Epidermal melanocyte (primary cell): ENCODE results near the gene DGKH.
"Not testable (repeated sequence)": the region's sequence is repeated elsewhere in the genome, so short reads cannot be mapped to it uniquely, and the experiment has no call there.

Experiments
- DNase-seq: peaks from one replicate; pipeline ENCODE4 v3.0.0; 2011; ENCODE audit warnings: low spot score; ENCODE audit not compliant: insufficient read length

DGKH gene

DNA sequence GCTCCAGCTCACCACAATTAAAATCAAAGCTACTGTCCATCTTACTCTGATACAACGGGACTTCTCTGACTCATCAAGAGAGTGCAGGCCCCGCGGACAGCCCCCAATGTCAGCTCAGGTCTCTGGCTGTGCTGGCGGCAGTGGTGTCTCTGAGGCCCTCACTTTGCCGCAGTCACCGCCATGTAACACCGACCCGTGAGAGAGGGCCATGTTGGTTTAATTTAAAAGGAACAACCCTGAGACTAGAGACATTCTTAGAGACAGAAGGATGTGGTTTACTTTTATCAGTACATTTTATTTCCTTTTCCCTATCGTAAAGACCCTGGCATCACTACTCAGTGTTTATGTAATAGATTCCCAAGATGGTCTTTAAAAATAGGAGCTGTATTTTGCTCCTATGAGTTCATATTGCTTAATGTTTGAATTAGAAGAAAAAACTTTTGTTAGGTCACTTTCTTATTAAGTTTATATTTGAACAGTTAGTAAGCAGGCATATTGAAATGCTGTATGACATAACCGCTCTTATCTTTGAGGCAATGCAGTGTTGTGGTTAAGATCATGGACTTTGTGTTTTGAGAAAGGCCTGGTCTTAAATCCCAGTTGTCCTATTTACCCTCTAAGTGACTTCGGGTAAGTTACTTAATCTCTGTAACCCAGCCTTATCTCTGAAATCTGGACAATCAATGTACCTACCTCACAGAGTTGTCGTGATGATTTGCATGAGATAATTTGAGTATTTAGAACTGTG, 23.4 kb downstream of the DGKH start:
- DNase-seq: no peak

DNA sequence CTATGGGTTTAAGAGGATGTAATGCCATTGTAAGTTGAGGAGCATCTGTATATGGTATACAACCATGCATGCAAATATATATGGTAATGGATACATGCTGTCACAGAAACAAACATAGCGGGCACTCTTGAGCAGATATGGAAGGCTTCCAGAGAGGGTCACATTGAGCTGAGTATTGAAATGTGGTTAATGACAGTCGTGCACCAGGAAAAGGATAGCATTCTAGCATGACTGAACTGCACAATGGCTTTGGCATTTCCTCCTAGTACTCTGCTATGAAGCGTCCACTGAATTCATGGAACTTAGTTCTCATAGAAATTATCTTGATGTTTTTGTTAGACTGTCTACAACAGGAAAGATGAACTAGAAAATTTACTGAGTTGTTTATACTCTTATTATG, 25.2 kb downstream of the DGKH start:
- no peak for DNase-seq

DNA sequence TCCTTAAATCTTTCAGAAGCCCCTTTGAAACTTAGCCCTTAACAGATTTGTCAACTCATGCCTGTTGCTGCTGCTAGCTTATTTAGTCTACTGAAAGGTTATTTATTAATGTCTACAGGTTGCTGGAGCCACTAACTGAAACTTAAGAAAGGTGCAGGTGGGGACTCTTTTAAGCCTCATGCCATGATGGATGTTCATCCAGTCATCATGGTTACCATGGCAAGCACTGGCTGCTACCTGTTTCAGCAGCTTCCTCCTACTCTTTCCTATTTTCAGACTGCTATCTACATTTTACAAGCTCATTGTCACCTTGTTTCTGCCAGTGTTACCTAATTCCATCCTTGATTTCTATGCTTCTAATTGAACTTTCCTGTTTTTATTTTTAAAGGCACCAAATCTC, 27.1 kb downstream of the DGKH start:
- no peak for DNase-seq

DNA sequence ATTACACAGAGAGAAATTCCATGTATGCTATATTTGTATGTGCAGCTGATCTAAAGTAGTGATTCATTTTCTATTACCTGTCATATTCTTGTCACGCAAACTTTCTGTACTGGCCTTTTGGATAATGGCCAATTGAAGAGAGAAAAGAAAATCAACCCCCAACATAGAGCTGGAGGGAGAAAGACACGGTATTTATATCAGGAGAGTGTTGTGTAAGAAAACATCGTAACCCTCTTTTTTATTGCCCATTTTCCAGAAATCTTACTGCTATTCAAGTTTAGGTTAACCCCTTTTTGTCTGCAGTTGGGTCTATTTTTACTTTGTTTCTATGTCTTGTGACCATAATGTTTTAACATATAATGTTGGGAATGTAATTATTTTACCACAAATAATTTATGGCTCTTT, 27.9 kb downstream of the DGKH start:
- DNase-seq: no peak

DNA sequence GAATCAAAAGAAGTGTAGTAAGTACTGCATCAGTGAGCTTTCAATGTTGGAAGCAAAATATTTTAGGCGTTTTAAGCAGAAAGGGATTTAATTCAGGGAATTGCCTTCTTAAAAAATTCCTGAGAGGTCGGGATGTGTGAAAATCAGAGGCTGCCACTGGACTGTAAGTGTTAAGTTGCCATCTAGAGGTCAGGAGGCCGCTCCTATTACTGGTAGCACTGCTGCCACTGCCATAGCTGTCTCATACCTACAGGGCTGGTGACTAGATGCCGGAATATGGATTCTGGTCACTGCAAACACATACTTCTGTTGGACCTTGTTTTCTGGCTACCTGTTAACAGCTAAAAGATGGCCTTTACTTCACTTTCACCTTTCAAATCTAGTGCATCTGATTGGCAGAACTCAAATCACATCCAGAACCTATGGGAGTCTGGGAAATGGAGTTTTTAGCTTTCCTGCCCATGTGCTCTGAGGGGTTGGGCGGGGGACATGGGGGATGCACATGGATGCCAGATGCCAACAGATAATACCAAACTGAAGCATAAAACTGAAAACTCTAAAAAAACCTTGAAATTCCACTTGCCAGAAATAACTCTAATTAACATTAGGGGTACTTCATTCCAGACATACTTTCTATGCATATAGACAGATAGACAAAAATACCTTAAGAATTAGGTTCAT, 29.8 kb downstream of the DGKH start:
- no peak for DNase-seq

DNA sequence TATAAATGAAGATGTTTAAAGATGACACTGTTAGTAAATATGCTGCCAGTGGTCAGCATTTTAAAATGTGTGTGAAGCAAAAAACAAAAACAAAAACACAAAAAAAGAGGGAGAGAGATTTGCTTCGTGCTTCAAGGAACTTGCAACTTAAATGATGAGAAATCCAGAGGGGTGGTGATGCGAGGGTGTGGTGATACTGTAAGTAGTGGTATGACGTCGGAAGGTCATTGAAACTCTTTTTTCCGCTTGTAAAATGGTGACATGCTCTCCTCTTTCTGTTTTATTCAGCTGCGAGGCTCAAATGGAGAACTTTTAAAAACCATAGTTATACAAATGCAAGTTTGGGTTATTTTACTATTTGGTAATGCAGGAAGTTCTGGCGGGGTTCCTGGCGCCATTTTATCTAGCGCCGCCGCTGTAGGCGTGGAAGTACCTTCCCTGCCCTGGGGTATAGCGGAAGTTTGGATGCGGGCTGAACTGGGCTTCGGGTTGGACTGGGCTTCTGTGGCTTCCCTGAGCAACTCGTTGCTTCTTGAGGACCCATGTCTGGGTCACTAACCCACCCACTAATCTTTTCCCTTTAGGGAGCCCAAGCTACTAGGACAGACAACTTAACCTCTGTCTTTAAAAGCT, 34.8 kb downstream of the DGKH start:
- DNase-seq: no peak

DNA sequence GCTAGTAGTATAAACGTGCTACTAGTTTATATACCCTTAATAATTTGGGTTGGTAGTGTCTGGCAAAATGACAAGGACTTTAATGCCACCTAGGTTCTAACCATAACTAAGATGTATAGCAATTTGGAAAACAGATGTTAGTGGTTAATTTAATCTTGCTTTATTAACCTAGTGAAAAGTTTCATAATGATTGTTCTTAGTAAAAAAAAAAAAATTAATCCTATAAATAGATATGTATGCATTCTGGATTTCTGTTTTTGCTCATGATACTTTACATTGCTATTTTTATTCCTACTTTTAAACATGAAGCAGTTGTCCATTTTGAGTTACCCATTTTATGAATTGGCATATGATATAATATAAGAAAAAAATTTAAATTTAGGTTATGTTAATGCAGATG, 36.3 kb downstream of the DGKH start:
- DNase-seq: no peak

DNA sequence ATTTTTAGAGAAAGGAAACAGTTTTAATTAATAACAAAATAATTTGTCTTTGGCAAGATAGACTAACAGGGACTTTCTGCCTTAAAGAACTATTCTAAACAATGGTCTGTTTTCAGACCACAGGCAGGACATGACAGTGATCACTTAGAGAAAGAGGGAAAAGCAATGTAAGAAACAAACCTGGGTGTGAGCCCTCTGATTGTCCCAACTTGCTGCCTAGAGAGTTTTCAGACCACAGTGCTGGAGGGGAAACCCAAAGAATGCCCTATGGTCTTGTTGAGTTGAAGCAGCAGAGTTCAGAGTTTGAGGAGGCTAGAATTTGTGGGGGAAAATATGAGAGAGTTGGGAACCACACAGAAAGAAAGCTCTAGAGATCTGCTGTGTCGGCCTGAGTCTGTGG, 38.1 kb downstream of the DGKH start:
- no peak for DNase-seq

DNA sequence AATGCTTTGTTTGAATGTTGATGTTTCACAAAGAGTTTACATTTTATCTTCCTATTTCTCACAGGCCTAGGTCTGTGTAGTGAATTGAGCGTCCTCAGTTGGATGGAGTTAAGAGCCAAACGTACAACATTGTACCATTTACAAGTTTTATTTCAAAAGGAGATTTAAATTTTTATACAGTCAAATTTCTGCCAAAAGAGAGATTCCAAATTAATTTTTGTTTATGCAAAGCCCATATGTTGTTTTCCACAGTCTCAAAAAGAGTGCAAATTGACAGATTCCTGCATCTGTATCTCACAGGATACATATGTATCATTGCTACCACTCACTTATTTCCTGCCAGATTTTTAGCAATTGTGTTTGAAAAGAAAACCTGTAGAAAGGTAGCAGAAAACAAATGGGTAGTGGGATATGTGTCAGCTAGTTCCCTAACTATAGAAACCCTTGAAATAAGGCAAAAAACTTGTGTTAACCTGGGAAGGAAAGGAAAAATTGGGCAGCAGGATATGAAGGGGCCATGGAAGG, 46.1 kb downstream of the DGKH start:
- no peak for DNase-seq

DNA sequence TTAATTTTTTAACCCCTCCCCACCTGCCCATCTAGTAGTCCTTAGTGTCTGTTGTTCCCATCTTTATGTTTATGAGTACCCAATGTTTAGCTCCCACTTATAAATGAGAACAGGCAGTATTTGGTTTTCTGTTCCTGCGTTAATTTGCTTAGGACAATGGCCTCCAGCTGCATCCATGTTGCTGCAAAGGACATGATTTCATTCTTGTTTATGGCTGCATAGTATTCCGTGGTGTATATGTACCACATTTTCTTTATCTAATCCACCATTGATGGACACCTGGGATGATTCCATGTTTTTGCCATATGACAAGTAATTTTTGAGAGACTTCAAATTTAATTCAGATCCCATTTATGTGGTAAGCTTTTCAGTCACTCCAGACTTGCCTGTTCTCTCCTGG, 47.8 kb downstream of the DGKH start:
- not testable (repeated sequence) for DNase-seq

DNA sequence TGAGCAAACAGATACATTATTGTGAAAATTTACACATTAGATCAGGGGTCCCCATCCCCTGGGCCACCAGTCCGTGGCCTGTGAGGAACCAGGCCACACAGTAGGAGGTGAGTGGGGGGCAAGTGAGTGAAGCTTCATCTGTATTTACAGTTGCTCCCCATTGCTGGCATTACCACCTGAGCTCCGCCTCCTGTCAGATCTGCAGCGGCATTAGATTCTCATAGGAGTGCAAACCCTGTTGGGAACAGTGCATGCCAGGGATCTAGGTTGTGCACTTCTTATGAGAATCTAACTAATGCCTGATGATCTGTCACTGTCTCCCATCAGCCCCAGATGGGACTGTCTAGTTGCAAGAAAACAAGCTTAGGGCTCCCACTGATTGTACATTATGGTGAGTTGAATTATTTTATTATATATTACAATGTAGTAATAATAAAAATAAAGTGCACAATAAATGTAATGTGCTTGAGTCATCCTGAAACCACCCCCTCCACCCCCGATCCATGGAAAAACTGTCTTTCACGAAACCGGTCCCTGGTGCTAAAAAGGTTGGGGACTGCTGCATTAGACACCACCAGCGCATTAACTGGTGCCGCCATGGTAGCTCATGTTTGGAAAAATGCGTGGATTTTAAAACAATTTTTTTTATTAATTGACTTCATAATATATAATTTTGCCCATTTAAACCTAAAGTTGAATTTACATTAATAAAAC, 51.7 kb downstream of the DGKH start:
- DNase-seq: no peak

DNA sequence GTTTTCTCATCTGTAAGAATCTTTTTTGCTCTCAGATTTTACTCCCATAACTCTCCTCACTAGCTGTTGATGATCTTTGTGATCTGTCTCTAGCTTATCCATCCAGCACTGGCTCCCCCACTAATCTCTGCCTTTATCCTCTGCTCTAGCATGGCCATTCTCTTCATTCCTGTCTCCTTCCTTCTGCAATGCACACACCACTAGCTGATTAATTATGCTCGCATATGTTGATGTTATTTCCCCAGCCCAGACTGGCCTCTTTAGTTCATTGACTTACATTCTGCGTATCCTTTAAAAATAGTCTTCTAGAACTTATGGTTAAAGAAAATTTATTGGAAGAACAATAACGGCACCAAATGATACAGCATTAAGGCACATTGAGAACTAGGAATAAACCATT, 52.5 kb downstream of the DGKH start:
- no peak for DNase-seq

DNA sequence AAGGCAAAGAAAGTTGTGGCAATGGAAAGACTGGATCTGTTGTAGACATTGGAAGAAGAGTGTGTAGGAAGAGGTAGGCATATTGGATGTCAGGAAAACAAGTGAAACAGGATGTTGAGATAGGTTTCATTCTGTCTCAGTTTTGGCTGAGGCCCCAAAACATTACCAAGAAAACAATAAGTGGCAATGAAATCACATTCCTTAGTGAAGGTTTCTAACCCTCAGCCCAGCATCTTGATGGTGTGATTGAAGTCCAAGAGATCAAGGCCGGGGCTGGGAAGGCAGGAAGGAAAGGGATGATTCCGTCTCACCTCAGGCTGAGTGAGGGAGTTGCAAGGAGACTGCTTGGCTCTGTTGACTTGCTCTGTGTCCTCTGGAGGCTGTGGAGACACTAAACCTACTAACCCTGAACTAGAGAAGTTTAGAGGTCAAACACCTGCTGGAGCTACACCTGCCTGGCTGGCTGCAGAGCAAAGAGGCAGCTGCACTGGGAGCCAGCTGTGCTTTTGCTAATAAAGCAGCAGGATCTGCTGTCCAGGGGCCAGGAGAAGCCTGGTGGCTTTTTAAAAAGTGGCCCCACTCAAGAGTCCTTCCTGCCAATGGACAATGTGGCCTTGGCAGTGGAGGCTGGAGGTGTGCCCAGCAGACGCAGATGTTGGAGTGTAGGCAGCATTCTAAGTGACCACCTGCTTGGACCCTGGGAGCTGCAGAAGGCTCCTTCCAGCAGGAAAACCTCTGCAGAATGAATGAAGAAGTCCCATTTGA, 53.6 kb downstream of the DGKH start:
- no peak for DNase-seq

DNA sequence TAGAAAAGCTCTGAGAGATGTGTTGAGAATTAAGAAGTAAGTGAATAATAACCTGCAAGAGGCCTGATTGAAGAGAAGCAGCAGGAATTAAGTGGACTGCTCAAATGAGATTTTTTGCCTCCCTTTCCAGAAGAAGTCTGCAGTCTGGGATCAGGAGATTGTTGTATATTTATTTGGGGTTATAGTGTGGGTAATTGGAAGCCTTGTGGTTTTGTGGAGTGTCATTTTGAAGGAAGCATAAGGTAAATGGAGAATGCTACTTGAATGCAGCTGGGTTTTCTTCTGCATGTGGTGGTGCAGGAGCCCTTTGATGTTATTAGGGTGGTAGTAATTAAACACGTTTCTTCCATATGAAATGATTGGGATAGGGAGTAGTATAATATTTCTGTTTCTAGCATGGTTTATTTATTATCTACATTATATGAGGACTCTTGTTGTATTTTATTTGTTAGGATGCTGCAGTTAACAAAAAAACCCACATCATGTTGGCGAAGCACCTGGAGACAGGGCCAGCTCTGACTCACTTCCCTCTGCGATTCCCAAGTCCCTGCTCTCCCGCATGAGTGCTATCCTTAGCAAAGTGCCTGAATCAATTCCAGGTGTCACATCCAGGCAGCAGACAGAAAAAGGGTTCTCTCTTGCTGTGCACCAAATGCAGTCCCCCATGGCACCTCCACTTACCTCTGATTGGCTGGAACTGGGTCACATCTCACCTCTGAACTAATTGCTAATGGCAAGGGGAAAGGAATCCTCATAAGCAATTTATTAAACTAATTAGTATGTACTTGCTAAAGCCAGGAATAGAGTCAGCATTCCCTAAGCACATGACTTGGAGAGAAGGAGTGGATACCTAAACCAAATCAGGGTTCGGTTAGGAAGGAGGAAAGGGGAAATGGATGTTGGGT, 54.8 kb downstream of the DGKH start:
- DNase-seq: no peak

DNA sequence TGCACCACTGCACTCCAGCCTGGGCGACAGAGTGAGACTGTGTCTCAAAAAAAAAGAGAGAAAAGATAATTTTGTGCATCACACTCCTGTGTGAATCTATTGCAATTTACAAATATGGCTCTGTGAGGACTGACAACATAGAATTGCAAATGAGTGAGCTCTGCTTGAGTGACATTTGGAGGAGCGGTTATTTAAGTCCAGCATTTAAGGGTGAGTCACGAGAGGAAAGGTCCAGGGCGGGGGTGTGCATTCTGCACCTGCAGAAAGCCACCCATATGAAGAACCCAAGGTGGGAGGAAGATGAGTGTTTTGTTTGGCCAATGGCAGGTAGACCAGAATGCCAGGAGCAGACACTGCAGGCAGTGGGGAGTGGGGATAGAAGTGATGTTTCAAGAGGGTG, 58.5 kb downstream of the DGKH start:
- DNase-seq: no peak

DNA sequence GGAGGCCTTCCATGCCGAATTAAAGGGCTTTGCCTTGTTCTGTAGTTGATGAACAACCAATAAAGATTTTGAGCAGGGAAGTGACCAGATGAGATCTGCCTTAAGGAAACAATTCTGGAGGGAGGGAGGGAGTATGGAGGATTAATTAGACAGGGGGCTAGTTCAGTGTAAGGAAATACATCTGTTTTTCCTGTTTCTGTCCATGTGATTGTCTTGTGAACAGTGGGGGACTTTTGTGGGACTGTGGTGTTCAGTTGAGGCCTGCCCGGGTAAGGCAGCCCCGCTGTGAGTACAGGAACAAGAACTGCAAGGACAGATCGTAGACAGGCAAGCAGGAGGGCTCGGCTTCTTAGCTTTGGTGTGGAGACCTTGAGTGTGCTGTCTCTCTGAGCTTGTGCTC, 59.0 kb downstream of the DGKH start:
- no peak for DNase-seq

DNA sequence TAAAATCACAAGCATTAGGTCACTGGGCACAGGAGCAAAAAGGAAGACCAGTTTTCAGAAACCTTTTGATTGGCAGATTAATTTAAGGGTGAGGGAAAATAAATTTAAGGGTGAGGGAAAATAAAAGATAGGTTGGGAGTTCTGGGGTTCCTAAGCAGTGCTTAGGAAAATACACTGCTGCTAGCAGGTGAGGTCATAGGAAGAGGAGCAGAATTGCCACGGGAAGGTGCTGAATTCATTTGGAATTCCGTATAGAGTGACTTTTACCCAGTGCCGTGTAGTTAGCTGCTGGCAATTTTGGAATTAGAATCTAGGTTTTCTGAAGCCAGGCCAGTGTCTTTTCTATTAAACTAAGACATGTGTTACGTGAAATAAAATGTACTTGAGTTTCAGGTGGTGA, 59.8 kb downstream of the DGKH start:
- DNase-seq: no peak

DNA sequence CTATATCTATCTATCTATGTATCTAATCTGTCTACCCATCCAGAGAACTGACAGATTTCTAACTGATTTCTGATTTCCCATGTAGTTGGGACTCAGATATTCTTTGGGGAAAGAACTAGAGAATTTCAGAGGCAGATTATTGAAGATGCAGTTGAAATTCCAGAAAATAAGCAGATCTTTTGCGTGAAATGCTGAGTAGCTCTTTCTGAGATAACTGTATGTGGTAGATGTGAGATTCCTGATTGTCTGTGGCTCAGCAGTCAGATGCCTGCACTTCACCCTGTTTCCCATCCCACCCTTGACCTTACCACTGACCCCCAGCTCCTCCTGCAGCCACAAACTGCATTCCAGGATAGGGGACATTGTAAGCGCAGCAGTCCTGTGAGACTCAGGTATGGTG, 61.5 kb downstream of the DGKH start:
- no peak for DNase-seq

DNA sequence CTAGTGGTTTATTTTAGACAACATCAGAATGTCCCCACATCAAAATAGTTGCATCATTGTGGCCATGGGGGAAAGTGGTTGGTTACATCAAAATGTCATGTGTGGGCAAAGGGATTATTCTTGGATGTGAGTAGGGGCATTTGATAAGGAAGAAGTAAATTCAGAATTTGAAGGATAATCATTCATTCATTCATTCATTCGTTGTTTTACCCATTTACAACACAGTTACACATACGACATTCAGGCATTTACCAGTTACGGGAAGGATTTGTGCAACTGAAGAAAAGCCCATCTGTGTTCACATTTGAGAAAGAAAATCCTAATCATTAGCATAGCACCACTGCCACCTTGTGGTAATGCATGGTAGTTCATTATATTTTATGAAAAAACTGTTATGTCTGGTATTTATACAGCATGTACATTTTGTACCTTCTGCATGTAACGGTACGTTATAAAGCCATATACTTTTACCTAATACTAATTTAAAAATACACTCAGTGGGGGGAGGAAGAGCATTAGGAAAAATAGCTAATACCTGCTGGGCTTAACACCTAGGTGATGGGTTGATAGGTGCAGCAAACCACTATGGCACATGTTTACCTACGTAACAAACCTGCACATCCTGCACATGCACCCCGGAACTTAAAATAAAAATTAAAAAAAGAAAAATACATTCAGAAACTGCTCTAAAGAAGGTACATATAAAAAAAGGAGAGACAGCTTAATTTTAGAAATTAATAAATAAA, 62.1 kb downstream of the DGKH start:
- peak; percentile 60 for DNase-seq
